ENCODE results near the gene UQCR11.
A peak's percentile ranks its signal among the peaks of the same experiment; 100 is the strongest.

UQCR11 gene

GRCh38 chr19:1622007-1622406, 16.7 kb upstream of the UQCR11 start:
- Histone ChIP-seq H3K4me1 (ENCODE audit: control insufficient read depth, low read length) (peaks cover 73% of the 10 kb centered on the region), H3F3A (ENCODE audit: control insufficient read depth, insufficient read depth) (peaks cover 11% of the 10 kb centered on the region; the same call in 1 of the 2 replicates), H4K20me1 (ENCODE audit: control insufficient read depth, insufficient read depth, low read depth, low read length) (peaks cover 8% of the 10 kb centered on the region; the same call in 1 of the 2 replicates), H3K9me3 (ENCODE audit: control insufficient read depth, insufficient read depth, low read length) (no peaks in the 10 kb centered on the region), H3K27me3 (ENCODE audit: control insufficient read depth, low read length) (no peaks in the 10 kb centered on the region), H3K9me2 (replicated peaks; ENCODE audit: control insufficient read depth, low read length) (no peaks in the 10 kb centered on the region), H3K4me2 (ENCODE audit: low read length) (no peak overlapping the region), H3K36me3 (ENCODE audit: control insufficient read depth, low read length) (peaks cover 94% of the 10 kb centered on the region), H3K79me2 (ENCODE audit: control insufficient read depth, low read length) (peaks cover 71% of the 10 kb centered on the region), H3K4me3 (ENCODE audit: low read length) (no peak overlapping the region), H3K27ac (ENCODE audit: low read depth, low read length) (no peak overlapping the region)
- no peak for TF ChIP-seq EZH2phosphoT487 (IDR thresholded peaks at IDR 0.05; ENCODE audit: borderline replicate concordance, low read length)
- TF ChIP-seq CTCF (IDR thresholded peaks at IDR 0.05; ENCODE audit: low read depth, low read length, poor library complexity, severe bottlenecking) = no peak

- Histone ChIP-seq H4K20me1 (ENCODE audit: control insufficient read depth, insufficient read depth, low read depth, low read length) (peaks cover 8% of the 10 kb centered on the region; the same call in 1 of the 2 replicates), H3K36me3 (ENCODE audit: control insufficient read depth, low read length) (peaks cover 95% of the 10 kb centered on the region), H3K9me3 (ENCODE audit: control insufficient read depth, insufficient read depth, low read length) (no peaks in the 10 kb centered on the region), H3K27me3 (ENCODE audit: control insufficient read depth, low read length) (no peaks in the 10 kb centered on the region), H3K79me2 (ENCODE audit: control insufficient read depth, low read length) (peaks cover 73% of the 10 kb centered on the region), H3K4me2 (ENCODE audit: low read length) (0 out of 2 replicates have a peak overlapping the region, but pooled peaks have one; percentile 1), H3K4me3 (ENCODE audit: low read length) (no peak overlapping the region), H3K4me1 (ENCODE audit: control insufficient read depth, low read length) (peaks cover 77% of the 10 kb centered on the region), H3K27ac (ENCODE audit: low read depth, low read length) (peak overlapping the region; percentile 36; the same call in 1 of the 2 replicates), H3K9me2 (replicated peaks; ENCODE audit: control insufficient read depth, low read length) (no peaks in the 10 kb centered on the region), H3F3A (ENCODE audit: control insufficient read depth, insufficient read depth) (peaks cover 15% of the 10 kb centered on the region; the same call in 1 of the 2 replicates)
- TF ChIP-seq EZH2phosphoT487 (IDR thresholded peaks at IDR 0.05; ENCODE audit: borderline replicate concordance, low read length) (no peak), CTCF (IDR thresholded peaks at IDR 0.05; ENCODE audit: low read depth, low read length, poor library complexity, severe bottlenecking) (no peak)
Measured at GRCh38 chr19:1621574-1621973, 16.3 kb upstream of the UQCR11 start.

- Histone ChIP-seq H3K4me1 (ENCODE audit: control insufficient read depth, low read length) (peaks cover 80% of the 10 kb centered on the region), H3K9me2 (replicated peaks; ENCODE audit: control insufficient read depth, low read length) (no peaks in the 10 kb centered on the region), H3K4me3 (ENCODE audit: low read length) (no peak overlapping the region), H3K27ac (ENCODE audit: low read depth, low read length) (peak overlapping the region; percentile 36), H3K27me3 (ENCODE audit: control insufficient read depth, low read length) (no peaks in the 10 kb centered on the region), H4K20me1 (ENCODE audit: control insufficient read depth, insufficient read depth, low read depth, low read length) (peaks cover 8% of the 10 kb centered on the region; the same call in 1 of the 2 replicates), H3K9me3 (ENCODE audit: control insufficient read depth, insufficient read depth, low read length) (no peaks in the 10 kb centered on the region), H3F3A (ENCODE audit: control insufficient read depth, insufficient read depth) (peaks cover 17% of the 10 kb centered on the region; the same call in 1 of the 2 replicates), H3K79me2 (ENCODE audit: control insufficient read depth, low read length) (peaks cover 73% of the 10 kb centered on the region), H3K4me2 (ENCODE audit: low read length) (peak overlapping the region; percentile 13; the same call in 1 of the 2 replicates), H3K36me3 (ENCODE audit: control insufficient read depth, low read length) (peaks cover 95% of the 10 kb centered on the region)
- TF ChIP-seq CTCF (IDR thresholded peaks at IDR 0.05; ENCODE audit: low read depth, low read length, poor library complexity, severe bottlenecking) (no peak), EZH2phosphoT487 (IDR thresholded peaks at IDR 0.05; ENCODE audit: borderline replicate concordance, low read length) (no peak)
Measured at GRCh38 chr19:1621021-1621420, 15.8 kb upstream of the UQCR11 start.
